ENCODE results near the gene EHF.

GRCh38 chr11:34638897-34639296 is 18.0 kb downstream of the EHF start:
- TF ChIP-seq EZH2 (IDR thresholded peaks at IDR 0.05; ENCODE audit: insufficient read depth, poor library complexity, severe bottlenecking) (no peak), EZH2phosphoT487 (IDR thresholded peaks at IDR 0.05; ENCODE audit: insufficient read depth, low read depth) (no peak)
